ENCODE results near the gene MINDY3. TPM values are rescaled to one million over a fixed set of nuclear protein-coding genes. Genes with fewer than 3 reads are reported as not detected.

MINDY3 gene
- total RNA-seq, 1 donor from 2014 or later, result 39.2 TPM

GRCh38 chr10:15829495-15829894 lies 30.8 kb downstream of the MINDY3 start:
- no peaks in the 10 kb centered on the region for H3K9me3 ChIP-seq
- no peak overlapping the region for H3K4me3 ChIP-seq
- DNase-seq (no peak), ATAC-seq (no peak)
- no peak for TF ChIP-seq CTCF (IDR thresholded peaks at IDR 0.05)
- intact Hi-C loops (cut with DNase I), result no loop called here
- no peak overlapping the region for H3K27ac ChIP-seq
- H3K4me1 ChIP-seq, result no peaks in the 10 kb centered on the region
- peaks cover 44% of the 10 kb centered on the region for H3K36me3 ChIP-seq
- no peaks in the 10 kb centered on the region for H3K27me3 ChIP-seq

GRCh38 chr10:15824498-15824897 lies 35.8 kb downstream of the MINDY3 start:
- no peaks in the 10 kb centered on the region for H3K4me1 ChIP-seq
- intact Hi-C loops (cut with DNase I), result no loop called here
- H3K4me3 ChIP-seq, result no peak overlapping the region
- ATAC-seq (no peak), DNase-seq (no peak)
- no peak overlapping the region for H3K27ac ChIP-seq
- peaks cover 22% of the 10 kb centered on the region for H3K36me3 ChIP-seq
- no peaks in the 10 kb centered on the region for H3K9me3 ChIP-seq
- H3K27me3 ChIP-seq, result no peaks in the 10 kb centered on the region
- TF ChIP-seq CTCF (IDR thresholded peaks at IDR 0.05), result peak; percentile 50

DNA sequence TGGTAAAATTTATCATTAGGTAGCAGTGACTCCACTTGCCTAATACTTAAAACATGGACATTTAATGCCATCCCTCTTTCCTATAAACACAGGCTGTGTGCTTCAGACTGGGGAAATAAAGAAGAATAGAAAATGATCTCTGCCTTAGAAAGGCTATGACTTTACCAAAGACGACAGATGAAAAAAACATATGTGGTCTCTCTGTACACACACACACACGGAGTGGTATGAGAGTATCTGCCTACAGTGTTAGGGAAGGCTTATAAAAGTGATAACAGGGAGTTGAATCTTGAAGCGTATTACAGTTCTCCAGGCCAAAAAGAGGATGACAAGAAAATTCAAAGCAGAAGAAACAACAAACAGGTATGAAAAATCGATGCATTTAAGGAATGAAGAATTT lies 38.2 kb downstream of the MINDY3 start:
- Histone ChIP-seq H3K36me3 (peaks cover 14% of the 10 kb centered on the region), H3K27me3 (no peaks in the 10 kb centered on the region), H3K9me3 (no peaks in the 10 kb centered on the region), H3K4me3 (no peak overlapping the region), H3K4me1 (peaks cover 7% of the 10 kb centered on the region), H3K27ac (no peak overlapping the region)
- no peak for TF ChIP-seq CTCF (IDR thresholded peaks at IDR 0.05)
- ATAC-seq, result no peak
- intact Hi-C loops (cut with DNase I), result no loop called here
- no peak for DNase-seq

DNA sequence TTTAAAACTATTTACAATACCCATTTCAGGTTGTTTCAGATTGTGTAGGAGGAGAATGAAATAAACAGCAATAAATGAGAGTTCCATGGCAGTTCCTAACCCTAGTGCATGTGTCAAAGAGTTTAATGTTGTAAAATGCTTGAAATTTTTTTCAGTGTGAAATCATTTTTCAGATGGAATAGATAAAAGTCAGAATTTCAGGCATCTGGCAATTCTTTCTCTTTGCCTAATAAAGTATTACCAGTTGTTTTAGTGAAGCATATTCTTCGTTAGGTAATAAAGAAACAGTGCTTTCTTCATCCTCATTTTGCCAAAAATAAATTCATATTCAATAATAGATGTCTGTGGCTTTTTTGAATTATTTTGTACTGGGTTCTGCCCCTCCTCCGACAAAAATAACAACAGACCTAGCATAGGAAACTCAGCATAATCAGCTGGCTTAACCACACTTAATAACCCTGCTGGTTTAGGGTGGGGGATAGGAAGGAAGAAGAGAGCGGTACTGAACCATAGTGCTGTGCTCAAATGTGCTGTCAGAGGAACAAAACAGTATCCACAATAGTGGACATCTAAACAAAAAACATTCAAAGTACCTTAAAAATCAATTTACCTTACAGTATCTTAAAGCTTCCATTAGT lies 39.1 kb downstream of the MINDY3 start:
- intact Hi-C loops (cut with DNase I), result no loop called here

GRCh38 chr10:15817409-15818046 lies 42.8 kb downstream of the MINDY3 start:
- intact Hi-C loops (cut with DNase I), result no loop called here
- Histone ChIP-seq H3K36me3 (peaks cover 17% of the 10 kb centered on the region), H3K4me3 (no peak overlapping the region), H3K9me3 (no peaks in the 10 kb centered on the region), H3K27me3 (no peaks in the 10 kb centered on the region), H3K4me1 (peaks cover 7% of the 10 kb centered on the region), H3K27ac (no peak overlapping the region)
- TF ChIP-seq CTCF (IDR thresholded peaks at IDR 0.05), result no peak
- DNase-seq (no peak), ATAC-seq (no peak)

More for the DNA sequence above, 39.1 kb downstream of the MINDY3 start:
- DNase-seq (no peak), ATAC-seq (no peak)
- Histone ChIP-seq H3K4me3 (no peak overlapping the region), H3K4me1 (peaks cover 7% of the 10 kb centered on the region), H3K27me3 (no peaks in the 10 kb centered on the region), H3K36me3 (peaks cover 20% of the 10 kb centered on the region), H3K27ac (no peak overlapping the region), H3K9me3 (no peaks in the 10 kb centered on the region)
- no peak for TF ChIP-seq CTCF (IDR thresholded peaks at IDR 0.05)
